GM12872 (cell line): ENCODE data around the gene CHAF1A.

Experiments
- CTCF ChIP-seq: IDR thresholded peaks from 3 replicates; pipeline ENCODE4 v1.5.1; 2011; ENCODE audit warnings: low read depth, mild to moderate bottlenecking, low read length, moderate library complexity; ENCODE audit not compliant: insufficient read depth

The CHAF1A gene

GRCh38 chr19:4372165-4373012 lies 30.1 kb upstream of the CHAF1A start:
- no peak for TF ChIP-seq CTCF

DNA sequence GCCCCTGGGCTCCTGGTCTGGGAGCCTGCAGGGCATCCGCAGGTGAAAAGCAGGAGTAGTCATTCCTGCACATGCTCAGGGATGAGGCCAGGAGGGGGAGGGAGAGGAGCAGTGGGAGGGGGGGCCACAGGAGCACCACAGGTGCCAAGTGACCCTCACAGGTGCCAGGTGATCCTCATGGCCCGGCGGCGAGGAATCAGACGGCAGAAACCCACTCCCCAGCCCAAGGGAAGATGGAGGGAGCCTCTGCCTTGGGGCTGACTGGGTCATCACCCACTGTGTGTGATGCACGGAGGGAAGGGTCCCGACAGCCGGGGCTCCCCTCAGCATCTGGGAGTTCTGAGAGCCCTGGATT lies 29.4 kb upstream of the CHAF1A start:
- TF ChIP-seq CTCF = no peak

GRCh38 chr19:4373601-4374497 lies 28.6 kb upstream of the CHAF1A start:
- no peak for TF ChIP-seq CTCF

DNA sequence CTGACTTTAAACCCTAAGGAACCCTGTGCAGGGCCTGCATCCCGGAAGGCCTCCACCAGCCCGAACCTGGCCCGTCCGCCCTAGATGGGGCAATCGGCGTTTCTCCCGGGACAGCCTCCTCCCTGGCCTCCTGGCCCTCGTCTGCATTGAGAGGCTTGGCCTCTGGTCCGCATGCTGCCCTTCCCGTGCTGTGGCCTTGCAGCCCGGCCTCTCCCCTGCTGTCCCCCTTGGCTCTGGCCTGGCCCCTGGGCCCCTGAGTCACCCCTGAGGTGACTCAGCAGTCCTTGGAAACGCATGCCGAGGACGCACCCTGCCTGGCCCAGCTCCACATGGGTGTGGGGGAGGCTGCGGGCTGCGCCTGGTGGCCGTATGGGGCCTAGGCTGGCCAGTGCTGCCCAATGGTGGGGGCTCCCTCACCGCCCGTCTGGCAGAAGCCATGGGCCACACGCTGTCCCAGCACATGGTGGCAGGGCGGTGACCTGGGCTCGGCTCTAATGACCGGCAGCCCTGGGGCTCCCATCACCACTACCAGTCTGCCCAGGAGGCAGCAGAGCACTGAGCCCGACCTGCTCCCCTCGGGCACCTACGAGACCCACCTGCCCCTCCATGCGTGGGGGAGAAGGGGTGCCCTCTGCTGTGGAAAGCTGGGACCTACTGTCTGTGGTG lies 27.8 kb upstream of the CHAF1A start:
- no peak for TF ChIP-seq CTCF

DNA sequence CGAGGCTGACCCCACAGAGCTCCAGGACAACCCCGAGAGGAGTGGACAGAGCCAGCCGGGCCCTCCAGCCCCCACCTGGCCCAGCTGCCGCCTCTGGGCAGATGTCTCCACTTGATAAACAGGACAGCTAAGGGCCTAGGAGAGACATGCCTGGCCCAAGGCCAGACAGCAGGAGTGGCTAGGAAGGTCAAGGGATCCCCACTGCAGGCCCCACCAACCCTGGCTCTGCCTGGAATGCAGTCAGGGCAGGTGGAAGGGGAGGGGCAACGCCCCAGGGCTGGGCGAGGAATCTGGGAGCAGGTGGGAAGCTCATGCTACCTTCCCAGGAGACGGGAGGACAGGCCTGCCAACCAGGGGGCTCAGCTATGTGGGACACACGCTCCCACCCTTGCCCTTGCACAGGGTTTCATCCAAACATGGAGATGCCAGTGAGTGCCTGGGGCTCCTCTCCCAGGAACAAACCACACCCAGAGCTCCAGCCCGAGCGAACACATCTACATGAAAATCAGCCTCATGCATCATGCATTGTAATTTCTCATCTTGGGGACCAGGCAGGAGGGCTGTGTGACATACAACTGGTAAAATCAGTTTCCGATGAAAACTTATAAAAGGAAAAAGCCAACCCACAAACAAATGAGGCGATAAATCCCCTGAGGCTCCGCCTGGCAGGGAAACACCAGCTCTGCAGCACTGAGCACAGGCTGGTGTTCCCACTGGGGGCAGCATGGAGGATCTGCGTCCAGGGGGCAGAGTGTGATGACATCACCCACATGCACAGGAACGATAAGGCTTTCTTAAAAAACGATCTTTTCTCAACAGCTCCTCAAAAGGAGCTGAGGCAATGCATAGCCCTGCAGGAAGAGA lies 27.0 kb upstream of the CHAF1A start:
- TF ChIP-seq CTCF = peak; percentile 72

GRCh38 chr19:4376028-4376670 lies 26.3 kb upstream of the CHAF1A start:
- TF ChIP-seq CTCF = no peak
